Neural progenitor cell (in vitro differentiated cells): Measurements from ENCODE around the gene CEACAM5. TPM values are rescaled to one million over a fixed set of nuclear protein-coding genes. Genes with fewer than 3 reads are reported as not detected.

Source experiments
- DNase-seq: peaks from one replicate; pipeline ENCODE4 v3.0.0-alpha.2; 2016; ENCODE audit warnings: low spot score
- H2AFZ ChIP-seq: fragments of 200-600 bp; sonication (generic); replicated peaks from 2 replicates; pipeline ENCODE4 v1.6.1; 2016; ENCODE audit warnings: antibody characterized with exemption
- H3F3A ChIP-seq: fragments of 200-600 bp; sonication (generic); 2 replicates; pipeline ENCODE4 v1.6.1; 2016; ENCODE audit warnings: antibody characterized with exemption, low read depth
- H3K27ac ChIP-seq: fragments of 200-600 bp; sonication (generic); 2 replicates; pipeline ENCODE4 v1.5.1; 2016; ENCODE audit warnings: mild to moderate bottlenecking
- H3K27me3 ChIP-seq: fragments of 200-600 bp; sonication (generic); 2 replicates; pipeline ENCODE4 v1.6.1; 2016; ENCODE audit warnings: mild to moderate bottlenecking, moderate library complexity
- H3K36me3 ChIP-seq: fragments of 200-600 bp; sonication (generic); 2 replicates; pipeline ENCODE4 v1.5.1; 2016
- H3K4me1 ChIP-seq: fragments of 200-600 bp; sonication (generic); 2 replicates; pipeline ENCODE4 v1.6.1; 2016; ENCODE audit warnings: mixed run types
- H3K4me2 ChIP-seq: fragments of 200-600 bp; sonication (generic); 2 replicates; pipeline ENCODE4 v1.6.1; 2016
- H3K4me3 ChIP-seq: fragments of 200-600 bp; sonication (generic); 2 replicates; pipeline ENCODE4 v1.5.1; 2016
- H3K79me2 ChIP-seq: fragments of 200-600 bp; sonication (generic); 2 replicates; pipeline ENCODE4 v1.6.1; 2016; ENCODE audit warnings: low read depth
- H3K9ac ChIP-seq: fragments of 200-600 bp; sonication (generic); 2 replicates; pipeline ENCODE4 v1.6.1; 2016
- H3K9me3 ChIP-seq: fragments of 200-600 bp; sonication (generic); 2 replicates; pipeline ENCODE4 v1.5.1; 2016; ENCODE audit warnings: low read depth
- H4K20me1 ChIP-seq: fragments of 200-600 bp; sonication (generic); 2 replicates; pipeline ENCODE4 v1.6.1; 2016; ENCODE audit warnings: low read depth
- H3K27ac Mint-ChIP-seq: 3 replicates; pipeline ENCODE4 v1.8.0; 2021; ENCODE audit warnings: mixed read lengths
- H3K27me3 Mint-ChIP-seq: 2 replicates; pipeline ENCODE4 v1.8.0; 2022; ENCODE audit warnings: low read depth, mild to moderate bottlenecking, inconsistent platforms, moderate library complexity, mixed read lengths; ENCODE audit not compliant: insufficient read depth
- H3K36me3 Mint-ChIP-seq: 3 replicates; pipeline ENCODE4 v1.8.0; 2021; ENCODE audit warnings: mixed read lengths
- H3K4me1 Mint-ChIP-seq: 3 replicates; pipeline ENCODE4 v1.8.0; 2021; ENCODE audit warnings: mixed read lengths
- H3K4me3 Mint-ChIP-seq: 3 replicates; pipeline ENCODE4 v1.8.0; 2021; ENCODE audit warnings: mild to moderate bottlenecking, moderate library complexity, mixed read lengths
- H3K9me3 Mint-ChIP-seq: 3 replicates; pipeline ENCODE4 v1.8.0; 2020; ENCODE audit warnings: mixed read lengths
- CTCF ChIP-seq: fragments of 200-600 bp; sonication (generic); IDR thresholded peaks from 2 replicates; pipeline ENCODE4 v1.5.1; 2017; ENCODE audit warnings: antibody characterized with exemption, mild to moderate bottlenecking
- EZH2 ChIP-seq: fragments of 200-600 bp; sonication (generic); IDR thresholded peaks from 2 replicates; pipeline ENCODE4 v1.6.1; 2017; ENCODE audit warnings: antibody characterized with exemption, mild to moderate bottlenecking, moderate library complexity
- EZH2phosphoT487 ChIP-seq: fragments of 200-600 bp; sonication (generic); IDR thresholded peaks from 2 replicates; pipeline ENCODE4 v1.6.1; 2017; ENCODE audit warnings: antibody characterized with exemption
- total RNA-seq: library from RNA; depleted of rRNA; stranded (reverse); fragments of >200 nt; gene quantifications from 2 replicates; pipeline ENCODE4 v1.2.3, GENCODE V29; 2015; ENCODE audit warnings: low replicate concordance

The CEACAM5 gene
- total RNA-seq, 1 donor from 2014 or later, result not detected

GRCh38 chr19:41718761-41719160, 10.3 kb downstream of the CEACAM5 start:
- no peak overlapping the region for H3K27ac Mint-ChIP-seq
- Histone ChIP-seq H3K27me3 (no peaks in the 10 kb centered on the region), H3F3A (no peaks in the 10 kb centered on the region), H3K4me1 (no peaks in the 10 kb centered on the region), H3K9ac (no peak overlapping the region), H3K4me3 (no peak overlapping the region), H3K9me3 (no peaks in the 10 kb centered on the region), H3K27ac (no peak overlapping the region), H2AFZ (no peak overlapping the region), H3K36me3 (no peaks in the 10 kb centered on the region), H4K20me1 (no peaks in the 10 kb centered on the region), H3K4me2 (no peak overlapping the region), H3K79me2 (no peaks in the 10 kb centered on the region)
- no peak for DNase-seq
- H3K27me3 Mint-ChIP-seq, result peaks cover 8% of the 10 kb centered on the region
- peaks cover 3% of the 10 kb centered on the region for H3K9me3 Mint-ChIP-seq
- TF ChIP-seq CTCF, result no peak
- TF ChIP-seq EZH2, result no peak
- TF ChIP-seq EZH2phosphoT487, result no peak
- H3K36me3 Mint-ChIP-seq, result no peaks in the 10 kb centered on the region
- no peaks in the 10 kb centered on the region for H3K4me1 Mint-ChIP-seq
- no peak overlapping the region for H3K4me3 Mint-ChIP-seq

GRCh38 chr19:41720103-41720502, 11.7 kb downstream of the CEACAM5 start:
- H3K36me3 Mint-ChIP-seq, result no peaks in the 10 kb centered on the region
- DNase-seq, result no peak
- H3K9me3 Mint-ChIP-seq, result peaks cover 3% of the 10 kb centered on the region
- no peak overlapping the region for H3K4me3 ChIP-seq
- no peak overlapping the region for H3K27ac ChIP-seq
- H3K4me1 Mint-ChIP-seq, result no peaks in the 10 kb centered on the region
- no peaks in the 10 kb centered on the region for H3K36me3 ChIP-seq
- H3F3A ChIP-seq, result no peaks in the 10 kb centered on the region
- H3K4me2 ChIP-seq, result no peak overlapping the region
- no peak overlapping the region for H3K9ac ChIP-seq
- peaks cover 8% of the 10 kb centered on the region for H3K9me3 ChIP-seq
- no peak for TF ChIP-seq CTCF
- TF ChIP-seq EZH2phosphoT487, result no peak
- TF ChIP-seq EZH2, result no peak
- H3K27ac Mint-ChIP-seq, result no peak overlapping the region
- H3K4me3 Mint-ChIP-seq, result no peak overlapping the region
- no peaks in the 10 kb centered on the region for H4K20me1 ChIP-seq
- no peaks in the 10 kb centered on the region for H3K4me1 ChIP-seq
- no peaks in the 10 kb centered on the region for H3K27me3 ChIP-seq
- no peaks in the 10 kb centered on the region for H3K79me2 ChIP-seq
- H2AFZ ChIP-seq, result no peak overlapping the region
- H3K27me3 Mint-ChIP-seq, result peaks cover 5% of the 10 kb centered on the region

- TF ChIP-seq CTCF (no peak), EZH2phosphoT487 (no peak), EZH2 (no peak)
- H3K9me3 Mint-ChIP-seq, result no peaks in the 10 kb centered on the region
- Histone ChIP-seq H4K20me1 (no peaks in the 10 kb centered on the region), H3K27ac (no peak overlapping the region), H3K27me3 (no peaks in the 10 kb centered on the region), H3F3A (no peaks in the 10 kb centered on the region), H3K4me2 (no peak overlapping the region), H3K79me2 (no peaks in the 10 kb centered on the region), H3K4me3 (no peak overlapping the region), H3K4me1 (no peaks in the 10 kb centered on the region), H2AFZ (no peak overlapping the region), H3K9ac (no peak overlapping the region), H3K36me3 (no peaks in the 10 kb centered on the region), H3K9me3 (peaks cover 17% of the 10 kb centered on the region)
- H3K4me1 Mint-ChIP-seq, result no peaks in the 10 kb centered on the region
- no peaks in the 10 kb centered on the region for H3K36me3 Mint-ChIP-seq
- no peak for DNase-seq
- H3K4me3 Mint-ChIP-seq, result no peak overlapping the region
- H3K27me3 Mint-ChIP-seq, result peaks cover 2% of the 10 kb centered on the region
- H3K27ac Mint-ChIP-seq, result no peak overlapping the region
These were observed 18.1 kb downstream of the CEACAM5 start for GRCh38 chr19:41726493-41726892.

GRCh38 chr19:41734156-41734555, 25.7 kb downstream of the CEACAM5 start:
- no peaks in the 10 kb centered on the region for H3K9me3 Mint-ChIP-seq
- Histone ChIP-seq H3K36me3 (no peaks in the 10 kb centered on the region), H3F3A (no peaks in the 10 kb centered on the region), H3K4me3 (no peak overlapping the region), H2AFZ (no peak overlapping the region), H4K20me1 (no peaks in the 10 kb centered on the region), H3K4me1 (no peaks in the 10 kb centered on the region), H3K4me2 (no peak overlapping the region), H3K27me3 (no peaks in the 10 kb centered on the region), H3K27ac (no peak overlapping the region), H3K9ac (no peak overlapping the region), H3K9me3 (peaks cover 13% of the 10 kb centered on the region), H3K79me2 (no peaks in the 10 kb centered on the region)
- peaks cover 2% of the 10 kb centered on the region for H3K27me3 Mint-ChIP-seq
- no peak overlapping the region for H3K4me3 Mint-ChIP-seq
- H3K36me3 Mint-ChIP-seq, result no peaks in the 10 kb centered on the region
- no peak overlapping the region for H3K27ac Mint-ChIP-seq
- DNase-seq, result no peak
- no peak for TF ChIP-seq CTCF
- TF ChIP-seq EZH2phosphoT487, result no peak
- no peaks in the 10 kb centered on the region for H3K4me1 Mint-ChIP-seq
